ENCODE data around the gene TMEM171.

Gene TMEM171

GRCh38 chr5:73157414-73158303 lies 37.3 kb downstream of the TMEM171 start:
- TF ChIP-seq CTCF (IDR thresholded peaks at IDR 0.05; ENCODE audit: borderline replicate concordance, insufficient read depth, low read depth, low read length), result no peak
- H3K4me3 ChIP-seq (ENCODE audit: low read depth, low read length), result no peak overlapping the region

- no peak overlapping the region for H3K4me3 ChIP-seq (ENCODE audit: low read depth, low read length)
- no peak for TF ChIP-seq CTCF (IDR thresholded peaks at IDR 0.05; ENCODE audit: borderline replicate concordance, insufficient read depth, low read depth, low read length)
Observed at GRCh38 chr5:73158313-73158712, 37.9 kb downstream of the TMEM171 start.

- no peak overlapping the region for H3K4me3 ChIP-seq (ENCODE audit: low read depth, low read length)
- TF ChIP-seq CTCF (IDR thresholded peaks at IDR 0.05; ENCODE audit: borderline replicate concordance, insufficient read depth, low read depth, low read length), result no peak
Observed at GRCh38 chr5:73160239-73160671, 39.9 kb downstream of the TMEM171 start.

- peak; percentile 55; the same call in 1 of the 2 replicates for TF ChIP-seq CTCF (IDR thresholded peaks at IDR 0.05; ENCODE audit: borderline replicate concordance, insufficient read depth, low read depth, low read length)
Observed at GRCh38 chr5:73170522-73170921, 50.1 kb downstream of the TMEM171 start.

GRCh38 chr5:73171495-73171894 lies 51.1 kb downstream of the TMEM171 start:
- H3K4me3 ChIP-seq (ENCODE audit: low read depth, low read length), result no peak overlapping the region

More at GRCh38 chr5:73170522-73170921, 50.1 kb downstream of the TMEM171 start:
- H3K4me3 ChIP-seq (ENCODE audit: low read depth, low read length), result no peak overlapping the region

GRCh38 chr5:73172951-73173350 lies 52.6 kb downstream of the TMEM171 start, which contains the start of gene TMEM174:
Gene TMEM174, plus strand, starts transcription at chr5:73173193. Its CDS starts 51 bp downstream, at chr5:73173244.
- no peak within 1 kb of the TSS for H3K4me3 ChIP-seq (ENCODE audit: low read depth, low read length)
- no peak for TF ChIP-seq CTCF (IDR thresholded peaks at IDR 0.05; ENCODE audit: borderline replicate concordance, insufficient read depth, low read depth, low read length)

More at GRCh38 chr5:73171495-73171894, 51.1 kb downstream of the TMEM171 start:
- no peak for TF ChIP-seq CTCF (IDR thresholded peaks at IDR 0.05; ENCODE audit: borderline replicate concordance, insufficient read depth, low read depth, low read length)
